HuH-7 (cell line): Measurements from ENCODE around the gene PMM2.
"Not testable (repeated sequence)": the region's sequence is repeated elsewhere in the genome, so short reads cannot be mapped to it uniquely, and the experiment has no call there.

Source experiments
- DNase-seq: peaks from one replicate; pipeline ENCODE4 v3.0.0; 2011; ENCODE audit warnings: low spot score

PMM2 gene

DNA sequence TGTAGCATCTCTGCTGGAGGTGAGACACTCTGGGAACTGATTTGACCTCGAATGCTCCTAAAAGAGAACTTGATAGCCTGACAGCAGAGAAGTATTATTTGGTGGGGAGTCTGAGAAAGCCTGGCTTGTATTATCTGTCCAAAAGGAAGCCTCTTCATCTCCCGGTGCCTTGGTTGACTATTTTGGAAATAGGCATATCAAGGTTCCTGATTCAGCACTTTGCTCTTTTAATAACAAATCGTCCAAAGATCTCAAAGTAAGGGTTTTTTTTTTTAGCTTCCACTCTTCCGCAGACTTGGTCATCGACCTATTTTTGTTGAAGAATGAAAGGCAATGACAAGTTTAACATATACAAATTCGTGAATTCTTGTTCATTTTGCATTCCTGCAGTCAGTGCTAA lies 15.0 kb upstream of the PMM2 start:
- DNase-seq: no peak

DNA sequence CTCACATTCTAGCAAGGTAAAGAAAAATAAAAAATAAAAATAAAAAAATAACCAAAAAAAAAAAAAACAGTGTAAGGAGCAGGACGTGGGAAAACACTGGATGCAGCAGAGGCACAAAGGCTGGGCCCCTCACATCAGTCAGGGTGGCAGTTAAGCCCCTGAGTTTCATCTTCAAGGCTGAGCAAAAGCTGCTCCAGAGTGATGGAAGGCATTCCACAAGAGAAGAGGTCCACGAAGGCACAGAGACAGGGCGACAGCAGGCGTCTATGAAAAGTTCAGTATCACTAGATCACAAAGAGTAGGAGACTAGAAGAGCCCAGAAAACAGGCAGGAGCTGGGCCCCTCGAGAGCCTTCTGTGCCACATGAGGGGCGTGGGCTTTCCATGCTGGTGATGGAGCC lies 12.2 kb upstream of the PMM2 start:
- no peak for DNase-seq

DNA sequence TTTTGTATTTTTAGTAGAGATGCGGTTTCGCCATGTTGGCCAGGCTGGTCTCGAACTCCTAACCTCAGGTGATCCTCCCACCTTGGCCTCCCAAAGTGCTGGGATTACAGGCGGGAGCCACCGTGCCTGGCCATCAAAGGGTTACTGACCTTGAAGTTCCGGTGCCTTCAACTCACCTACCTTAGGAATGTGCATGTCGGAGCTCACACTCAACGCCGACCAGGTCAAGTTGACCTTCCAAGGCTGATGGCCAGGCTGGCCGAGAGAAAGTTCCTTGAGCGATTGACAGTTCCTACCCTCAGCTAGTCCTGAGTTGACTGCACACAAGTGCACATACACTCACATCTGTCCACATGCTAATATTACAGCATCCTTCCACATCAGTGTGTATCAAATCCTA lies 11.3 kb upstream of the PMM2 start:
- DNase-seq: not testable (repeated sequence)

DNA sequence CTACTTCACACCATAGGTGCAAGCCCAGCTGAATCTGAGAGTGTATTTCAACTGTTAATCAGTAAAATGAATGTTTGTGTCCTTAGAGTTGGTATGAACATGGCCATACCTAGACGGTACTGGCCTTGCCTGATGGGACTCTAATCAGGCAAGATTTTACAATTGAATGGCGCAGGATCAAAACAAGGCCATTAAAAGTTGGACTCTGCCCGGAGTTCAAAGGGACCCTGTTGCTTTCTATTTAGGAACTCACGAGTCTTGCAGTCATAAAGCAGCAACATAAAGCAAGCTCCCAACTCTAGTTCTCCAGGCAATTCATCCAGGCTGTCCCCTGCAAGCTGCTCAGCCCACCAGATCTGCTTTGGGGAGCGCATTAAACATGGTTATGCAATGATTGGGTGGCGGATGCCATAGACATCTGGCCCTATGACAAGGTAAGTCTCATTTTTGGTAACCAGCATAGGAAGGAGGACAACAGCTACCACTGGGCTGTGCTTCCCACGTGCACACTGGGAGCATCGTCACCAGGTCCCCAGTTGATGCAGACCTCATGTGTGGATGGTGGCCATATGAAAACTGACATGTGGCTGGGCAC lies 9.0 kb upstream of the PMM2 start:
- peak; percentile 38 for DNase-seq

DNA sequence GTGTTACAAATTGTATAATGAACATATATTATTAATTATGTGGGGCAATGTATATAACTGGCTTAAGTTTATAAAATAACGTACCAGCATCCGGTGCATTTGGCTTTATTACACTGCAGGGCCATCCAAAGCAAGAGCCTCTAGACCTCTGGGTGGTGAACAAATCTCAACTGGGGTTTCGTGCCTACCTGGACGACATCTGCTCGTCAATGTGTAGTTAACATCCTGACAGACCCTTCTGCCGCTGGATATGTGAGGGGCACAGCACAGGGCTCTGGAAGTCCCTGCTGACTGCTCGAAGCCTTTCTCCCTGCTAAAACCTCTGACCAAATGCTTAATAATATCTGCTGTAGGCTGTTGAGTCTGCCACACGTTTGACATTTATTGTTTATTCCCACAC lies 2.5 kb upstream of the PMM2 start:
- no peak for DNase-seq

DNA sequence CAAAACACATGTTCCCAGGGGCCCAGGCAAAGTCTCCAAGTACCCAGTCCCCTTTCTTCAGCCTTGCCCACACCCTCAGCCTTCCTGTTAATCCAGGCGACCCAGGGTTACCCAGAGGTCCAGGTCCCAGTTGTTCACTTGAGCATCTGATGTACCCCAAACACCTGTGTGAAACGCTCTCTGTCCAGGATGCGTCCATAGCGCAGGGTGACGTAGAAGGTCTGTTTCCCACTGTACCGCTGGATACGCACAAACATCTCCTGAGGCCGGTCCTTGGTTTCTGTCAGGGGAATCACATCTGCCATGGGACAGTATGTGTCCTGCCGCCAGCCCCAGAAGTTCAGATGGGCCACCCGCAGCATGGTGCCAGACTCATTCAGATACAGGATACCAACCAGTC lies 1.8 kb upstream of the PMM2 start:
- no peak for DNase-seq

DNA sequence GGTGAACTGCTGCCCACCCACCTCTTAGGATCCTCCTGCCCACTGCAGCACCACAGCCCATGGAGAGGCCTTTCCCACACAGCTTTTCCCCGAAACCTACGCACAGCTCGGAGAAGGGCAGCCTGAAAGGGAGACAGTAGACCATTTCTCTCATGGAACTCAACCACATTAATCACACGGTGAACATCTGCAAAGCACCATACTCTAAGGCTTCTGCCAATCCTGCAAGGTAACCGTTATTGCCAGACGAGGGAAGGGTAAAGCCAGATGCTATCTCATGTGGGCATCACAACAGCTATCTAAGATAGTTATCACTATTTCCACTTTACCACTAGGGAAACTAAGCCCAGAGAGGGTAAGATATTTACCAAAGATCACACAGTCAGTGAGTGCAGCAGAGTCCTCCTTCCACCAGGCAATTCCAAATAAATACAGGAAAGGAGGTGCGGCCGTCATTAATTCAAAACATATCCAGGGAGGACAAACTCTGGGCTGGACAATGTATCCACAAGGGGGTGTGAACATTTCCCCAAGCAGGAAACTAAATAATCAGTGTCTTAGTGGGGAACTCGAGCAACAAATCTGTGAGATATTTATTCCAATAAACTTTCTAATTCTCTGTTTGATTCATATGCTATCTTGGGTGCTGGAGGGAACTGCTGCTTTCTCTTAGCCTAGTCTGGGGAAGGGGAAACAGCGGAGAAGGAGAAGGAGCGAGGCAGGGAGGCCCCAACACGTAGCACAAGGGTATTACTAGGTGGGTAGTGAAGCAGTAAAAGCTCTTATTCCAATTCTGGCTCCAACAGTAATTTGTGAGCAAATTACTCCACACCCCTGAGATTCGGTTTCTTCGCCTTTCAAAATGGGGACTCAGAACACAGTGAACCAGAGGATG lies 923 bp upstream of the PMM2 start:
- no peak for DNase-seq

DNA sequence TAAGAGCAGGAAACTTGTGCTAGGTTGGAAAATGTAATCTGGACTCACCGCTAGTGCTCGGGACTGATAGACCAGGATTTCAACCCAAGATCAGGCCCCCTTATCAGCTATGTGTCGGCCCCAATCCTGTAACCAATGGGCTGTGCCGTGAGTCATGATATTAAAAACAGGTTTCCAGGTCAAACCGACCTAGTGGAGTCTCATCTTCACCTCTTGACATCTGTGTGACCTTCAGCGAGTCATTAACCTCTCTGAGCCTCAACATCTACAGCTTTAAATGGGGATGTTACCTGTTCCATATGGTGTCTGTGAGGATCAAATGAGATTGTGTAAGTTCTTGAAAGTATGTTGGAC lies 512 bp downstream of the PMM2 start:
- no peak for DNase-seq

DNA sequence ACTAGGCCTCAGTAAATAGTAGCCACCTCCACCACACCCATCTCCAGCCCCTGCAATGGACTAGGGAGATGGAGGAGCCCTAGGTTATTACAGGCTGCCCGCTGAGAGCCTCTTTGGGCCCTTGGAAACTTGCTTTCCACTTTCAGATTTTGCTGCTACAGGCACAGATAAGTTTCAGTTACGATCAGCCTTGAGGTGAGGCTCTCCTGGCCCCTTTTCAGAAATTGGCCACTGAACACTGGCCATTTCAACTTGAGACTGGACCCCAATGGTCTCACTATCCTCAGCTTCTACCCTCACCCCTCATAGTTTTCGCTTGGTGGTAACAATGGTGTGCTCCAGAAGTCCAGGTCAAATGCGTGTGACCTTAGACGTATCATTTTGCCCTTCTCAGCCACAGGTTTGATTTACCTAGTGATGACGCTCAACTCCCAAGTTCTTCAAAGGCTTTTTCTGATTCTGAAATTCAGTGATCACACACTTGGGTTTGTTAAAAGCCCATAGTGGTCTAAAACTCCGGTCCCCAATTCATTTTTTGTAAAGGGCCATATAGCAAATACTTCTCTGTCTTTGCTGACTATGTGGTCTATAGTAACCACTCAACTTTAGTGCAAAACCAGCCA lies 1.0 kb downstream of the PMM2 start:
- DNase-seq: no peak

DNA sequence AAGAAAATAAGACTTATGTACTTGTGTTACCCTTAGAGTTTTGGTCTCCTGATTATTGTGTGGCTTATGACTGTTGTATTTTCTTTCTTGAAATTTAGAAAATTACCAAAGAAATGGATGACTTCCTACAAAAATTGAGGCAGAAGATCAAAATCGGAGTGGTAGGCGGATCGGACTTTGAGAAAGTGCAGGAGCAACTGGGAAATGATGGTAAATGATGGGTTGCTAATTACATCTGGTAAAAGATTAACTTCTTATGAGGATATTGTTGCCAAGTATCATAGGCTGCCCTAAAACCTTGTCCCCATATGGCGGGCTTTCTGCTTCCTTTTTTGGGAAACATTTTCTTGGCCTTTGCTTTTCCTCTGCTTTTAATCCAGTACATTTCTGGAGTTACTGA lies 4.1 kb downstream of the PMM2 start:
- DNase-seq: no peak

DNA sequence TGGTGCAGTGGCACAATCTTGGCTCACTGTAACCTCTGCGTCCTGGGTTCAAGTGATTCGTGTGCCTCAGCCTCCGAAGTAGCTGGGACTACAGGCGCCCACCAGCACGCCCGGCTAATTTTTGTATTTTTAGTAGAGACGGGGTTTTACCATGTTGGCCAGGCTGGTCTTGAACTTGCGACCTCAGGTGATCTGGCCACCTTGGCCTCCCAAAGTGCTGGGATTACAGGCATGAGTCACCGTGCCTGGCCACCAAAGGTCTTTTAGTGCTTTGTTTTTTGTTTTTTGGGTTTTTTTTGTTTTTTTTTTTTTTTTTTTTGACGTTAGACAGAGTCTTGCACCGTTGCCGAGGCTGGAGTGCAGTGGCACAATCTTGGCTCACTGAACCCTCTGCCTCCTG lies 6.1 kb downstream of the PMM2 start:
- not testable (repeated sequence) for DNase-seq

DNA sequence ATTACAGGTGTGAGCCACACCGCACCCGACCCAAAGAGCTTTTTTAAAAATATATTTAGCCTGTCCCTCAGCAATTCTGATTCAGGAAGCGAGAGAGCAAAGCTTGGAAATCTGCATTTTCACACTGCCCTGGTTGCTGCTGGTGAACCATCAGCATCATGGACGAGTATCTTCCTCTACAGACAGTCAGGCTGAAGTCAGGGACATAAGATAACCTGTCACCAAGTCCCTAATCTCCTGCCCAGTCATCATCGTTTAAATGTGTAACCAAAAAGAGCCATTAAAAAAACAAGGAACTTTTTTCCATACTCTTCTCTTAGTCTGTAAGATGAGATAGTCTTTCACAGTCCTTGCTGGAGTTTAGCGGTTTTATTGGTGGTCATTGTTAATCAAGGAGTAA lies 6.7 kb downstream of the PMM2 start:
- no peak for DNase-seq

DNA sequence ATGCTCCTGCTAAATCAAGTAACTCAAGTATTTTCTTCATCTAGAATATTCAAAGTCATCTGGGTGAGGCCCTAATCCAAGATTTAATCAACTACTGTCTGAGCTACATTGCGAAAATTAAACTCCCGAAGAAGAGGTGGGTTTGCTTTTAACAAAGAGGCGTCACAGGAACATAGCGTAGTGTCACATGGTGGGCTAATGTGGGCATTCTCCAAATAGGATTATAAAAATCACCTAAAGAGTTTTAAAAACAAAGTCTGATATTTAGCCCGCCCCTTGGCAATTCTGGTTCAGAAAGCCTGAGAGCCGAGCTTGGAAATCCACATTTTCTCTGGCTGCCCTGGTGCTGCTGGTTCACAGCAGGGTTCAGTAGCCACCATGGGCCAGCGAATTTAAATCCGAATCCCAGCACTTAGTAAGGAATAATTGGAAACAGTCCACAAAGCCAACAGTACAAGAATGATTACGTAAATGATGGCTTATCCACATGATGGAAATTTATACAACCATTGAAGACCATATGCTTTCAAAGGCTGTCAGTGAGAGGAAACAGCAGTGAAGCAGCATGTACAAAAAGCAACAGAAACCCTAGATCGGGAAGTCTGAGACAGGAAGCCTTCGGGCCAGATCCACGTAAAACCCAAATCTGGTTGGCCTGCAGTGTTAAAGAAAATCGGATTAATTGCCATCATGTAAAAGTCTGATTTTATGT lies 8.8 kb downstream of the PMM2 start:
- no peak for DNase-seq

DNA sequence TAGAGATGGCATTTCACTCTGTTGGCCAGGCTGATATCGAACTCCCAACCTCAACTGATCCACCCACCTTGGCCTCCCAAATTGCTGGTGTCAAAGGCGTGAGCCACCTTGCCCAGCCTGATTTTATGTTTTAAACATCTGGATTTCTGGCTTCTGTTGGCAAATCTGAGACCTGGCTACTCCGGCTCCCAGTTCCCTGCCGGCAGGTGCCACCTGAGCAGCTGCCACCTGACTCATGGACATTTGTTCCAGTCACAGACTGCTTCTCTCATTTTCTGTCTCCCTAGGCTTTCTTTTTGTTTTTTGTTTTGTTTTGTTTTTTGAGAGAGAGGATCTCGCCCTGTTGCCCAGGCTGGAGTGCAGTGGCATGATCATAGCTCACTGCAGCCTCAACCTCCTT lies 9.6 kb downstream of the PMM2 start:
- DNase-seq: no peak

DNA sequence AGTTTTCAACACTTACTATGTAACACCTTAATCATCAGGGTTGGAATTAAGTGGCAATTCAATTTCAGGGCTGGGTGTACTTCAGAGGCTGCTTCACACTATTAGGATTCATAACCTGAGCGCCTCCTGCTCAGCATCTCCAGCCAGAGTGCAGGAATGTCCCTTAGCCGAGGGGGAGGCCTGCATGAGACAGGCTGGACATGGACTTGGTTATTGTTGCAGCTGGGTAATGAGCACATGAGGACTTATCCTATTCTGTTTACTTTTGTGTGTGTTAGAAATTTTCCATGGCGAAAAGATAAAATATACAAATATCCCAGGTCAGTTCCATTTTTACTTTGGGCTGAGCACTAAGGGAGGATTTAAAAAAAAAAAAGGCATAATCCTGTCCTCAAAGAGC lies 10.4 kb downstream of the PMM2 start:
- DNase-seq: no peak

DNA sequence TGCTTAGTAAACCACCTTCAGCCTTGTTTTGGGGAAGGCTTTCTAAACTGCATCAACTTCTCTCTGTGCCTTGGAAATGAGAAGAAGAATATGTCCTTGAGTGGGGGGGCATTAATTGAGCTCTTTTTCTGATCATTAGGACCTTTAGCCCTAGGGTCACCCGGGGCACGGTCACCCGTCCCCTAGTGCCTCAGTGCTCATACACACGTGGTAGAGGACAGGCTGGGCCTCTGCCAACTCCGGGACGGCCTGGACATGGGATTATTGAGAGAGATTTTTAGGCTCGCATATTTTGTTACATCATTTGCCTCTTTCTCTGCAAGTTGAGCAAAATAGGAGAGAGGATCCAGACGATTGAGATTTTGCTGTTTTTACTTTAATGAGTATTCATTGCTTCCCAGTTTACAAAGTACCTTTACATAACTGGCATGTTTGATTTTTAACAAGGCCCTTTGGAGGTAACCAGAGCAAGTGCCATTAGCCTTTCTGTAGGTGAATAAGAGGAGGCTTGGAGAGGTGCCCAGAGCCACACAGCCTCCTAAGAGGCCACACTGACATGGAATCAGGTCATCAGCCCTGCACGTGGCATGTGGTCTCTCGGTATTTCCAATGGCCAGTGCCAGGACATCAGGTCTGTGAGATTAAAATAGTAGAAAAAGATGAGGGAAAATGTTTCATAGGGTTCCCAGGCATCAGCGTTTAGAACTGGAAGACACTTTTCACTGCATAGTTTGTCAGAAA lies 11.1 kb downstream of the PMM2 start:
- no peak for DNase-seq

DNA sequence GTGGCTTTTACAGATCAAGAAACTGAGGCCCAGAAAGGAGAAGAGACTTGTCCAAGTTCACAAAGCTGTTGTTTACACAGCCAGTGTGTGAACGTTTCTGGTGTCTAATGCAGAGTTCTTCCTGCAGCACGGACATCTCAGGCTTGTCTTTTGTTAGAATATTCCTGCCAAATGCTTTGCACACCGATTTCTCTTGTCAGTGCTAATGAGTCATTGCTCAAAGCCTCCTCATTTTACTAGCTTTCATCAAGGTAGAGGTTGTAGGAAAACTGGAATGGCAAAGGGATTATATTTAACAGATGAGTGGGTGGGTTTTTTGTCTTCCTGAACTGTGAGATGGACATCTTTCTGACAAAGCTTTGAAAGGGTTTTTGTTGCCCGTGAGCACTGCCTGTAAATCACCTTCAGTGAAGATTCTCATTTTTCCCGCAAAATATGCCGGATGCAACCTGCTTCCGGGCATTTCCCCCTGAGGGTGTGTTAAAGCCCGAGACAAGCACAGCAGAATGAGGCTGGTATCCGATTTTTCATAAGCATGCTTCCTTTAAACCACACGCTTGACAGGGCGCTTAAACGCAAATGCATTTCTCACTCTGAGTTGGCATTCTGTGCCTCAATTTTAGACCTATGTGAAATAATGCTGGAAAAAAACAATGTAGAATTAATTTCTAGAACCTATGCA lies 14.7 kb downstream of the PMM2 start:
- DNase-seq: no peak

DNA sequence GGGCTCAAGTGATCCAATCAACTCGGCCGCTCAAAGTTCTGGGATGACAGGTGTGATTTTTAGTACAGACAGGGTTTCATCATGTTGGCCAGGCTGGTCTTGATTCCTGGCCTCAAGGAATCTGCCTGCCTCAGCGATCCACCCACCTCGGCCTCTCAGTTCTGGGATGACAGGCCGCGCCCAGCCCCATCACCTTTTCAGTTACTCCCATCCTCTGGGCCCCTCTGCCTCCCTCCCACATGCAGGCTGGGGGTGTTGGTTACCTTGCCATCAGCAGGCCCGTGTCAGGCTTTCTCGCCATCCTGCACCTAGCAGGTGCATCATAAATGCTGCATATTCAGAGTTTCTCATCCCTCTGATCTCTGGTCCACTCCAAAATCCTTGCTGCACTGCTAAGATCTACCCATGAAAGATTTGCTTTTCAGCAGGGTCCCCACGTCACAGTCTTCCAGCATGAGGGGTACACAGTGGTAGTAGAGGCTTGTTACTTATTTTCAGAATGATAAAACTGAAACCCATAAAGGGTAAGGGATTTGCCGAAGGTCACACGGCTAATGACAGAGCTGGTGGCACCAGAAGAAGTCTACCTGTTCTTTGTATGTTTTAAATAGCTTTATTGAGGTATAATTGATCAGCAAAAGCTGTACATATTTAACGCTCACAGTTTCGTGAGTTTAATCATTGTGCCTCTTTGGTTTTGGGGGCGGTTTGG lies 16.6 kb downstream of the PMM2 start:
- no peak for DNase-seq

DNA sequence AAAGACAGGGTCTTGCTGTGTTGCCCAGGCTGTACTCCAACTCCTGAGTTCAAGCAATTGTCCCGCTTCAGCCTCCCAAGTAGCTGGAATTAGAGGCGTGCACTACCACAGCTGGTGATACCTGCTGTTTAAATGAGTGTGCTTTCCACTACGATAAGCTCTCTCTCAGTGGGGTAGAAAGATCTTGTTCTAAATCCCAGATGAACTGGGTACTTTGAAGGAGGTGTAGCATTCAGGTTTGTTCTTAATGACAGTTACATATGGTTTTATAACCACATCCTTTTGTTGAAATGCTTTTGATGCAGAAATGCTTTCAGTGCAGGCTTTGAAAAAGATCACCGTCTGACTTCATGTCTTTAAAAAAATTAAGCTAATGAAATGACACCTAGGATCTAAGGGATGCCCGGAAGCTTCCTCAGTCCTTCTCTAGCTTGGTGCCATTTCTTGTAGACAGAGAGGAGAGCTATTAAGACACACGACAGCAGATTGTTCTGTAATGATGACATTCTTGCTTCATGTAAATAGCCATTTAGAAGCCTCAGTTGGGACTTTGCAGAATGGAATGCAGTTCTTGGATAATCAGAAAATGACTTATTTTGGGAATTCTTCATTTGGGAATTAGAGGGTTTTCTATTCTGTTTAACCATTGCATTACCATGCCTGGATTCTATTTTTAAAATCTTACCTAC lies 19.5 kb downstream of the PMM2 start:
- DNase-seq: no peak
